ENCODE results near the gene IQCK. TPM values are rescaled to one million over a fixed set of nuclear protein-coding genes. Genes with fewer than 3 reads are reported as not detected.

The IQCK gene
- total and polyA plus RNA-seq, 2 experiments from 2014 or later = 13.2 to 13.9 TPM

GRCh38 chr16:19722981-19723380, 4.9 kb downstream of the IQCK start:
- Histone ChIP-seq H3K4me3 (no peak overlapping the region), H3K36me3 (no peaks in the 10 kb centered on the region), H3K27ac (no peak overlapping the region), H3K27me3 (no peaks in the 10 kb centered on the region), H3K4me1 (ENCODE audit: low read depth) (no peaks in the 10 kb centered on the region), H3K9me3 (ENCODE audit: low read depth) (no peaks in the 10 kb centered on the region)
- DNase-seq (ENCODE audit: low read depth in 1 of 2, low spot score in 1 of 2) = no peak
- TF ChIP-seq, protein P1, sequence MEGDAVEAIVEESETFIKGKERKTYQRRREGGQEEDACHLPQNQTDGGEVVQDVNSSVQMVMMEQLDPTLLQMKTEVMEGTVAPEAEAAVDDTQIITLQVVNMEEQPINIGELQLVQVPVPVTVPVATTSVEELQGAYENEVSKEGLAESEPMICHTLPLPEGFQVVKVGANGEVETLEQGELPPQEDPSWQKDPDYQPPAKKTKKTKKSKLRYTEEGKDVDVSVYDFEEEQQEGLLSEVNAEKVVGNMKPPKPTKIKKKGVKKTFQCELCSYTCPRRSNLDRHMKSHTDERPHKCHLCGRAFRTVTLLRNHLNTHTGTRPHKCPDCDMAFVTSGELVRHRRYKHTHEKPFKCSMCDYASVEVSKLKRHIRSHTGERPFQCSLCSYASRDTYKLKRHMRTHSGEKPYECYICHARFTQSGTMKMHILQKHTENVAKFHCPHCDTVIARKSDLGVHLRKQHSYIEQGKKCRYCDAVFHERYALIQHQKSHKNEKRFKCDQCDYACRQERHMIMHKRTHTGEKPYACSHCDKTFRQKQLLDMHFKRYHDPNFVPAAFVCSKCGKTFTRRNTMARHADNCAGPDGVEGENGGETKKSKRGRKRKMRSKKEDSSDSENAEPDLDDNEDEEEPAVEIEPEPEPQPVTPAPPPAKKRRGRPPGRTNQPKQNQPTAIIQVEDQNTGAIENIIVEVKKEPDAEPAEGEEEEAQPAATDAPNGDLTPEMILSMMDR (IDR thresholded peaks at IDR 0.05; ENCODE audit: low read depth, low read length) = no peak

GRCh38 chr16:19728636-19728965, 10.5 kb downstream of the IQCK start:
- TF ChIP-seq, protein P1 (IDR thresholded peaks at IDR 0.05; ENCODE audit: low read depth, low read length) = no peak
- Histone ChIP-seq H3K4me3 (no peak overlapping the region), H3K36me3 (no peaks in the 10 kb centered on the region), H3K9me3 (ENCODE audit: low read depth) (no peaks in the 10 kb centered on the region), H3K27ac (no peak overlapping the region), H3K4me1 (ENCODE audit: low read depth) (no peaks in the 10 kb centered on the region), H3K27me3 (no peaks in the 10 kb centered on the region)
- no peak for DNase-seq (ENCODE audit: low read depth in 1 of 2, low spot score in 1 of 2)

DNA sequence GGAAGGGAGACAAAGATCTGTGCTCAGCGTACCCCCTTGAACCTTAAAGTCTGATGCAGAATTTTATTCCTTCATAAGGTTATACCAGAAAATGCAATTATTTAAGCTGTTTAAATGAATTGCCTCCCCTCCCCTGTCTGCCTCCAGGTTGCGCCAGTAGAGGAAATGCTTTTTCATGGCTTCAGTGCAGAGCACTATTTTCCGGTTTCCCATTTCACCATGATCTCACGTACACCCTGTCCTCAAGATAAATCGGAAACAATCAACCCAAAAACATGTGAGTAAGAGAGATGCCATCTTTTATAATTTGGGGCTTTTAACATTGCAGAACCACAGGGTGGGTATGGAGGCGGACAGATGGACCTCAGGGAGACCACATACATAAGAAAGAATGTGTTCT, 15.5 kb downstream of the IQCK start:
- Histone ChIP-seq H3K4me3 (no peak overlapping the region), H3K36me3 (no peaks in the 10 kb centered on the region), H3K9me3 (ENCODE audit: low read depth) (no peaks in the 10 kb centered on the region), H3K4me1 (ENCODE audit: low read depth) (no peaks in the 10 kb centered on the region), H3K27me3 (no peaks in the 10 kb centered on the region), H3K27ac (no peak overlapping the region)
- TF ChIP-seq, protein P1 (IDR thresholded peaks at IDR 0.05; ENCODE audit: low read depth, low read length) = no peak
- no peak for DNase-seq (ENCODE audit: low read depth in 1 of 2, low spot score in 1 of 2)

- H3K4me1 ChIP-seq (ENCODE audit: low read depth) = no peaks in the 10 kb centered on the region
- DNase-seq (ENCODE audit: low read depth in 1 of 2, low spot score in 1 of 2) = no peak
- TF ChIP-seq, protein P1 (IDR thresholded peaks at IDR 0.05; ENCODE audit: low read depth, low read length) = no peak
- H3K27ac ChIP-seq = no peak overlapping the region
- H3K36me3 ChIP-seq = no peaks in the 10 kb centered on the region
- H3K9me3 ChIP-seq (ENCODE audit: low read depth) = no peaks in the 10 kb centered on the region
- H3K27me3 ChIP-seq = no peaks in the 10 kb centered on the region
- H3K4me3 ChIP-seq = no peak overlapping the region
Measured at GRCh38 chr16:19735074-19735867, 17.2 kb downstream of the IQCK start.

DNA sequence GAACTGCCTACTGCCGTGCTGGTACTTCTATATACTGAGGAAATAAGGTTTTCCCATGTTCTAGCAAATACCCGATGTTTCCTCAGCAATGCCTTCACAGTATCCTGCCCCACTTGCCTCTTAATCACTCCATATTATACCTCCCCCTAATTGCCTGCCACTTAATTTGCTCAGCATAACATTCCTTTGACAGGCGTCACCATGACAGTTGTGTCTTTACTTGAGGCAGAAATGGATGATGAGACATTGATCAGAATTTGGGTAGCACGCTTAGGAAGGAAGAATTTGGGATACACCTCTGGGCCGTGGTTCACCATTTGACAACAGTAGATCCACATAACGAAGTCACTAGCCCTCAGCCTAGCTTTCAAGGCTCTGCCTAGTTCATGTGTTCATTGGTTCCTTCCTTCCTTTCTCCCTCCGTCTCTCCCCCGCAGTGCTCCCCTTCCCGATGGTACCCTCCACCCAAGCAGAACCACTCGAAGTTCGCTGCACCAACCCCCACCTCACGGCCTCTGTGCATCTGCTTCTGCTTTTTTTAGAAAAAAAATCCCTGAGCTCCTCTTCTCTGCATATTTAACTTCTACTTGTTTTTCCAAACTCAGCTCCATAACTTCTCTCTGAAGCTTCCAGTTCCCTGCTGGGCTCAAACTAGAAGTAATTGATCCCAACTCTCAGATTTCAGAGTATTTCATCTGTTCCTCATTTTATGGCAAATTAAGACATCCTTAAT, 19.4 kb downstream of the IQCK start:
- Histone ChIP-seq H3K27me3 (no peaks in the 10 kb centered on the region), H3K9me3 (ENCODE audit: low read depth) (no peaks in the 10 kb centered on the region), H3K4me1 (ENCODE audit: low read depth) (no peaks in the 10 kb centered on the region), H3K36me3 (no peaks in the 10 kb centered on the region), H3K4me3 (no peak overlapping the region), H3K27ac (no peak overlapping the region)
- TF ChIP-seq, protein P1 (IDR thresholded peaks at IDR 0.05; ENCODE audit: low read depth, low read length) = no peak
- no peak for DNase-seq (ENCODE audit: low read depth in 1 of 2, low spot score in 1 of 2)
